ENCODE data around the gene RBMS2.

RBMS2 gene

DNA sequence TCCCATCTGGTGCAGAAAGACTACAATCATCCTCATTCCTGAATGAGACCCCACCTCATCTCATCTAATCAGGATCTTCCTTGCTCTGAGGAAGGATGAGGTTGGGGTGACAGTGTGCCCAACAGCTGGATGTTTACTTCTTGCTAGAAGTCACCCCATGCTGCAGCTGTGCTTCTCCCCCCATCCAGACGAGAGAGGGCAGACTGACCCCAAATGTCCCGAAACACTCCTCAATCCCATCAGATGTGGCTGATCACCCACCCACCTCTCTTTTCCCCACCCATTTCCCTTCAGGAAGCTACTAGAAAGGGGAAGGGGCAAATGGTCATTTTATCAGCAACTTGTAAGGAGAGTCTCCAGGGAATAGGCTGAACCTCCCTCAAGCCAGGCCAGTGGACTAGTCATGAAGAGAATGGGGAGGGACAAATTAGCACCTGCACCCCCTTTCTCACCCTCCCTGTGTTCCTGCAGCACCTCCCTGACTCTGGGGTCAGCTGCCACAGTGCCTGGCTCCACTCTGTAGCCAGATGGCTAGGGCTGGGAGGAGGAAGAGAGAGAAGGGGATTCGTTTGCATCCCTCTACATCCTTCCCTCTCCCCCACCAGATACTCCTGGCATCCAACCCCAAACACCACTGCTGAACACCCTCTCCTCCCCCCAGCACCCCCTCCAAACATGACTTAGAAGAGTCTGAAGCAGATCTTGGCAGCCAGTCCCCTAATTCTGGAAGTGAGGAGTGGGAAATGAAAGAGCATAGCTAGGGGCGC lies 111.3 kb downstream of the RBMS2 start:
- no peak for DNase-seq

DNA sequence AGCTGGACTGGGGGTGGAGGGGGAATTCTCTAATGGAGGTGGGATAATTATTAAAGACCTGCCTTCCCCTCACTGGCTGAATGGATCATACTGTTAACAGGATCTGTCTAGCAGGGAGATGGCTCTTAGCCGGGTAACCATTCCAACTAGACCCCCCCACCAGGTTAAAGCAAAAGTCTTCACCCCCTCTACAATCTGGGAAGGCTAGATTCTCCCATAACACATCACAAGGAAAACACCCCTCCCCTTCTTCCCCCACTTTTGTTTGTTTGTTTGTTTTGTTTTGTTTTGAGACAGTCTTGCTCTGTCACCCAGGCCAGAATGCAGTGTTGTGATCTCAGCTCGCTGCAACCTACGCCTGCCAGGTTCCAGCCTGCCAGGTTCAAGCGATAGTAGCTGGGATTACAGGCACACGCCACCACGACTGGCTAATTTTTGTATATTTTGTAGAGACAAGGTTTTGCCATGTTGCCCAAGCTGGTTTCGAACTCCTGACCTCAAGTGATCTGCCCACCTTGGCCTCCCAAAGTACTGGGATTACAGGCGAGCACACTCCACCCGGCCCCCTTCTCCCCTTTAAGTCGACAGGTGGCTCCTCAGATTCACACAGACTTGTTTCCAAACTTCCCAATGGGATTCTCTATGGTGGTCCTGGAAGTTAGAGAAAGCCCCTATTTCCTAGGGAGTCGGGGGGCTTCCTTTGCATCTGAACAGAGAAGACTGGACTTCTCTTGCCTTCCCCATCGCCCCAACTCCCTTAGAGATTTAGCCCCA lies 112.0 kb downstream of the RBMS2 start:
- no peak for DNase-seq

DNA sequence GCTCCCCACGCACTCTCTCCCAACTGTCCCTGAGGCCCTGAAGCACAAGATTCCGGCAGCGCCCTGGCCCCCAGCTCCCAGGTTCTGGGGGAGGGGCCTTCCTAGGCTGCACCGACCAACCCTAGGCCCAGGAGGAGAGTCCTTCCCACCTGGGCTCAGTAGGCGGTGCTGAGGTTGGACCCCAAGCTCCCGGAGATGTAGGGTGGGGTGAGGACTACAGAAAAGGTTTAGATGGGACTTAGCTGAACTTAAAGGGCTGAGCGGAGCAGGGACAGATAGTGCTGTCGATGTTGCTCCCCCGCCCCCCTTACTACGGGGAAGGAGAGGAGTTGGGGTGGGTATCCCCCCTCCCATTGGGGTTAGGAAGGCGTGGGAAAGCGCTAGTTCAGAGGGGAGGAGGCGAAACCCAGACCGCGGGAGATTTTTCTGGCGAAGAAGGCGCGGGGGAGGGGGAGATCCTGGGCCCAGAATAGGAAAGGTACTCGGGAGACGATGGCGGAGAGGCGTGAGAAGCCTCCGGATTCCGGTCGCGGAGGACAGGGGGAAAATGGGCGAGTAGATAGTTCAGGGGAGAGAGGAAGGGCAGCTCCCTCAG lies 112.7 kb downstream of the RBMS2 start:
- DNase-seq = peak in 1 of 2 experiments; percentile 16

DNA sequence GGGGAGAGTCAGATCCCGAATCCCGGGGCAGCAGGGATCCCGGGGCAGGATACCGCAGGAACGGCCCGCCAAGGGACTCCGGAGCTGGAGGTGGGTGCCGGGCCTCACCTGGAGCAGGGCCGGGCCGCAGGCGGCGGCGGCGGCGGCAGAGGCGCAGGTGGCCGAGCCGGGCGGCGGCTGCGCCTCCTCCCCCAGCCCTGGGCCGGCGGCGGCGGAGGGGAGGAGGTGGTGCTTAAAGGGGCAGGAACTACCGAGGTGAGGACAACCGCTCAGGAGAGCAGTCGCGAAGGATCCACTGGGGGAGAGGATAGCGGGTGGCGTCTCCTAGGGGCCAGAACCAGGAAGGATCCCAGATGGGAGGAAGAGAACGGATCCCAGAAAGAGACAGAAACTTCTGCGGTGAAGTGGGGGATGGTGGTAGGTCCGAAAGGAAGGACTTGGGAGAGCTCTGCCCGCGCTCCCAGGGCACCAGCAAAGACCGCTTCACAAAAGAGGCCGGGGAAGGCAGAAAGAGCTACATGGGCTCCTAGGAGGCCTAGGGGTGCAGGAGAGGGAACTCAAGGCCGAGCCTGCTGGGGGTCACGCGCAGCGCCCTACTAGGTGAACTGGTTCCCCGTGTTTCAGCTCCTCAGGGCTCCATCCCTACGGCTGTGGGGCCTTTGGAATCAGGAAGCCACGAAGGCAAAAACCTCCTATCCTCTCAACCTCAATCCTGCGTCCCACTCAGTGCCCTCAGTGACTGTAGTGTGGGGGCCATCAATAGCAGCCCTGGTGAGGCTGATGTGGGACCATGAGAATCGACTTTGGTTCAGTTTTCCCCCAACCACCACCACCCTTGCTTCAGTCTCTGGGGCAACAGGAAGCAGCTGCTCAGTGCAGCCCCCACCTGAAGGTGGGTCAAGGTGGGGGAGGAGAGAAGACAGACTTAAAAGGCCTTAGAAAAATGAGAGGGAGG lies 113.5 kb downstream of the RBMS2 start:
- peak; percentile 77 to 82 for DNase-seq

DNA sequence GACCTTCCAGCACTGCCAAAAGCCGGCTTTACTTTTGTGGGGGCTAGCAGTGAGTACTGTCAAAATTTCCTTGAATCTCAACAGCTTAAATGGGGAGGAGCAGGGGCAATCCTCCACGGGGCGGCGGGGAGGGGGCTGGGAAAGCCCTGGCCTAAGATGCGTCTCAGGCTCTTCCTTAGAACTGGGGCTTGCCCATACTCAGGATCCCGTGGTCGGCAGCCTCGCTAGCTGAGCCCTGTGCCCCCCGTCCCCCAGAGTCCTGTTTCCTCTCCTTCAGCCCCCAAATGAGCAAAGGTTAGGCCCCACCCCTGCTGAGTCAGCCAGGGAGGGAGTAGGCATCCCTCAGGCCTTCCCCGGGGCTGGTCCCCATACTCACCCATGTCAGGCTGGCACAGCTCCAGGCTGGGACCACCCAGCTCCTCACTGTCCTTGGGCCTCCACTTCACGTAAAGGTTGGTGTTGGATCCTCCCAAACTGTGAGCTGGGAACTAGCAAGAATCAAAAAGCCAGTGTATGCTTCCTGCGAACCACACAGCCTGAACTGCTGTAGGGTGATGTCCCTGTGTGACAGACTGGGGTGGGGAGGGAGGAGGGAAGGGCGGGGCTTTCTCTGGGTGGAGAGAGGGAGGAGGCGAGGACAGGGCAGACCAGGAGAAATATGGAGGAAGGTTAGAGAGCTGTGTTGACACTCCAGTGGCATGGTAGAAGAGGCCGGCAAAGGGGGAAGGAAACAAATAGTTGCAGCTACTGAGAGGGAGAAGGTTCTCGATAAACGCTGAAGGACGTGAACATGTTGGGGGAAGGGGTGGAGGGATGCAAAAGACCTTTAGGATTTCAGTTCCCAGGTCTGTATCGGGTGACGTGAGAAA lies 114.4 kb downstream of the RBMS2 start:
- peak; percentile 54 to 61 for DNase-seq

DNA sequence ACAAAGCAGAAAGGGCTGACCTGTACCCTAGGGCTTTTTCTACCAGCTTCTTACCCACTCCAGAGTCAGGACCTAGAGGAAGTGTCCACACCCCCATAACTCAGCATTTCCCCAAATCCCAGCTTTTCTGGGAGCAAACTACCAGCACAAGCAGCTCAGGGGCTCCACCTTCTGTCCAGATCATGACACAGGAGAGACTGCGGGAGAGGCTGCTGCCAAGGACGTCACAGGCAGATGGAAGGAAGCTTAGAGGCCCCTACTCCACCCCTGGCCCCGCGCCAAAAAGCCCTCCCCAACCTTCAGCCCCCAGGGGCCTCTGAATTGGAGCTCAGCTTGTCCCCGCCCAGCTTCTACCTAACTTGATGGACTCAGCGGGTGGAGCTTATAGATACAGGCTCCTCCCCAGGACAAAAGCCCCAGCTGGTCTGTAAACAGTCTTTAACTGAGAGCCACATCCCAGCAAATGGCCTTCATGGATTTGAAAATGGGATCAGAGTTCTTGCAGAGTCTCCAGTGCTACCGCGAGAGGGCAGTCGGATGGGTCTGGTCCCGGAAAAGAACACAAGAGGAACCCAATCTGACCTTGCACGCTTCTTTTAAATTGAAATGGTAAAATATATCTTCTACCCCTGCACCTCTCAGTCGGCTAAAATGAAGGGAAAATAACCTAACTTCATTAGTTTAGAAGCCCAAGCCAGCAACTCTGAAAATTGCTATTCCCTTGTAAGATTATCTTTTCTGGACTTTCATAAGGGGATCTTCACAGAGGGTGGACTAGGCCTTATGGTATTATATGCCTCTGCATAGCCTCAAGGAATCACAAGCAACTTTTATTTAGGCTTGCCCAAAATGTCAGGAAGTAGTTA lies 115.3 kb downstream of the RBMS2 start:
- DNase-seq = peak; percentile 99

DNA sequence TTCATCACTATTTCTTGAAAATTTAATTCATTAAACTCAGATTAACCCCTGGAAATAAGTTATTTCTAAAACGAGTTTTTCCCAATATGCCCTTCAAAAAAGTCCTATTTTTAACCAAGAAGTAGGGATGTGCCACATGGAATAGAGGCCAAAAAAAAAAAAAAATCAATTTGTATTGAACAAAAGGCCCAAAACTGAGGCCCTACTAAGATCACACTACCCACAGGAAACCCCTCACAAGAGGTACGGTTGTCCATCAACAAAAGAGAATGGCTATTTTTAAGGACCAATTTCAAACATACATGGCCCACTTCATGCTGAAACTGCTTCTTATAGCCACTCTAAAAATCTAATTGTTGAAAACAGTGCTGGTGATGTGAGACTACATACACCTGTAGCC lies 116.0 kb downstream of the RBMS2 start:
- no peak for DNase-seq

DNA sequence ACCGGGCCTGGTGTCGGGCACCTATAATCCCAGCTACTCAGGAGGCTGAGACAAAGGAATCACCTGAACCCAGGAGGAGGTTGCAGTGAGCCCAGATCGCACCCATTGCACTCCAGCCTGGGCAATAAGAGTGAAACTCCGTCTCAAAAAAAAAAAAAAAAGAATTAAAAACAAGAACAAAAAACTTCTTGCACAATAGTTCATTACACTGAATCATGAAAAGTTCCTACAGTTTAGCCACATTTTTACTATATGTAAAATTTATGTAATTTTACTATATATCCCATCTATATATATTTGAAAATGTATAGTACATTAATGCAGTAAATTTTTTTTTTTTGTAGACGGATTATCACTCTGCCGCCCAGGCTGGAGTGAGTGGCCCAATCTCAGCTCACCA lies 119.6 kb downstream of the RBMS2 start:
- DNase-seq = no peak

DNA sequence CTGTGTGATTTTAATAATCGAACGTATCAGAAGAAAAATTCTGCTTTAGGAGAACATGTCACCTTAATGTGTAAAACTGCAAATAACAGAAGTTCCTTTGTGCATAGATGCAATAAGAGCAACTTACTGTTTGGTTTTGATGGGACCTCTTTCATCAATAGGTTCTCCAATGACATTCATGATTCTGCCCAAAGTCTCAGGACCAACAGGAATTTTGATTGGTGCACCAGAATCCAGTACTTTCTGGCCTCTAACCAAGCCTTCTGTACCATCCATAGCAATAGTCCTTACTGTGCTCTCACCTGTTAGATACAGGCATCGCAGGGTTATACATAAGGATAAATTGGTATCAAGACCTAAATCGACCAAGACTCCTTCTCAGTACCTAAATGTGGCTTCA lies 123.0 kb downstream of the RBMS2 start:
- DNase-seq = no peak

DNA sequence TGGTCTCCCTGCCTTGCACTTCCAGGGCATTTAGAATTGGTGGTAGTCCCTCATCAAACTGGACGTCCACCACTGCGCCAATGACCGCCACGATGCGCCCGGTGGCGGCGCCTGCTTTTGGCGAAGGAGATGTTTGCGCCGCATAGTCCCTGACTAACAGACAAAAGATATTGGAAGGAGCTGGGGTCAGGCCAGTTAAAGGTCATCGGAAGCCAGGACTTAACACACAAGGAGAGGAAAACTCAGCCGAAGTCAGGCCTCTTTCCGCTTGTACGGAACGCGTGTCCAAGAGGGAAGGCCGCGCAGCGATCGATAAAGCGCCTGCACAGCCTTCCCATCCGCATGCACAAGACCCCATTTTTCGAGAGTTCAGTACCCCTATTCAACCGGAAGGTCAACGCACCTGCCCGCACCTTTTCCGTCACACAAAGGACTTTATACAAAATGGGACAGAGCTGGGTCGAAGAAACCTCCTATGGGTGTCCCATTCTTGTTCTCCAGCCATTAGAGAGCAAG lies 123.6 kb downstream of the RBMS2 start:
- no peak for DNase-seq
